Retina (tissue), 1 donor: Measurements from ENCODE around the gene ZNF664.
A peak's percentile ranks its signal among the peaks of the same experiment; 100 is the strongest.

ENCODE experiments used
- DNase-seq: peaks from one replicate; pipeline ENCODE4 v3.0.0-alpha.2; 2016

ZNF664 gene

DNA sequence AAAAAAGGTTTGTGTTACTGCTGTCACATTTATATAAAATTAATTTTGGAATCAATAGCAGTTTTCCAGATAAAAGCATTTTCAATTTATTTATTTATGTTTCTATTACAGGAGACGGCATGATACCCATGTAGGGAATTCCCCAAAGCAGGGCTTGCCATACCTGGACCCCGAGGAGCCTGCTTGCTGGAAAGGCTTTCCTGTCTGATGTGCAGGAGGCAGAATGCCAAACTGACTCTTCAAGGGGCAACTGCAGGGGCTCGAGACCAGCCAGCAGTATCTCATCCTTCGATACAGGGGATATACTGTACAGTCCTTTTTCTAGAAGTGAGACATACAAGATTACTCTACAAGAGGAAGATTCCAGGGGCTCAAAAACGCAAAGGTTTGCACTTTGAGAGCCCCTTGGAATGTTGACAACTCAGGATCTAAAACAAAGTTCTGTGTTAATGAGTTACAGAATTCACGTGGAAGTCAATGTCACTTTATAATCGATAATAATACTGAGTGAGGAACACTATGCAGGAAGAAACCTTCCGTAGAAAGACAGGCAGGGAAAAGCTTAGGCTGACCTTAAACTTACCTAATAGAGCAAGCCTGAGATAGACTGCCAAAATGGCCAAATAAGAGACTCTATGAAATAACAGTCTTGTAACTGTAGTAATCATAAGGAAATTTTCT lies 38.6 kb downstream of the ZNF664 start:
- DNase-seq: no peak

DNA sequence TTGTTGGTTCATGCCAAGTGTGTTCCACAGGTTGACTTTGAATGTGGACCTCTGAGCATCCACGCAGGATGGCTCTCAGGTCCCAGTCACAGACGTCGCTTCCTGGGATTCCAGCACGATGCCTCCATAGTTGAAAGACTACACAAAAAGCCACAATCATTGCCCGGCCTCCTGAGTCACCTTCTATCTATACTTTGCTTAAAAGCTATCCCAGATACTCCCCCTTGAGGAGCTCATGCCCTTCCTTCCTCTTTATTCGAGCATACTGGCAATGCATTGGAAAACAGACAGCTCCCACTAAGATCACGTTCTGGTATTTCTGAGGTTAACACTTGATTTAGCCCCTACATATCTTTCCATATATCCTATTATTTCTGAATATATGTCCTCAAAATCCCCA lies 40.1 kb downstream of the ZNF664 start:
- DNase-seq: no peak

DNA sequence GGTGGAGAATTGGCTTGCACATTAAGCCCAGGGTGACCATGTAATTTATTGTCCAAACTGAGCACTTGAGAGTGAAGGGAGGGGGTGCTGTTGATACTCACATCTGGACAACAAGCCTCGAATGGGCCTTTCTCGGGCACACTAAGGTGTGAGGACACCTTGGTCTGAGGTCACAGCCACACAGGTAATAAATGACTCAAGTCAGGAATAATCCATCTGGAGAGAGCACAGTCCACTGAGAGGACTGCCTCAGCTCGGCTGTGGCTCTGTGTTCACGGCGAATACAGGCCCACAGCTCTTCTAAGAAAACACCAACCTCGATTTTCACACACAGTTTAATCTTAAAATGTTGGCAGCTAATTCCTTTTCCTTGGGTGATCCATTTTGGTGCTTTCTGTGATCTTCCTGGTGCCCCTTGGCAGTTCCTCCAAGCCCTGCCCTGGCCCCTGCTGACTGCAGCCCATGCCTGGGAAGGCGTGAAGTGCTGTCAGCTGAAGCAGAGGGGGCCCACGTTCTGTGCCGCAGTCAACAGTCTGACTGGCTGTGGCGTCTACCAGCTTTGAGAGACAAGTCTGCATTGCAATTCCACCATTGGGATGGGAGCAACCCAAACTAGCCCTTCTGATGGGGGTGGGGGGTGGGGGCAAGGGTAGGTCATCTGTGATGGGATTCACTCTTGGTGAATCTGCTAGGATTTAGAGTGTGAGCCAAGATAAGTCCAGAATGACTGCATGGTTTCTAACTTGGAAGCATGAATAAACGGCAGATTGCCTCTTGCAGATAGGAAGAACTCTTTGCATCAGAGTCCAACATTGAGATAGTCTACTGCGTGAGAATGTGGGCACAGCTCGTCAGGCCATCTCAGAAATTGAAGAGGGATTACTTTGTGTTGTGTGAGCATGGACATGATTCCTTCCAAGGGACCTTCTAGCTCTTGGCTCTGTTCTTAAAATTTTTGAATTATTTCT lies 42.8 kb downstream of the ZNF664 start:
- no peak for DNase-seq

DNA sequence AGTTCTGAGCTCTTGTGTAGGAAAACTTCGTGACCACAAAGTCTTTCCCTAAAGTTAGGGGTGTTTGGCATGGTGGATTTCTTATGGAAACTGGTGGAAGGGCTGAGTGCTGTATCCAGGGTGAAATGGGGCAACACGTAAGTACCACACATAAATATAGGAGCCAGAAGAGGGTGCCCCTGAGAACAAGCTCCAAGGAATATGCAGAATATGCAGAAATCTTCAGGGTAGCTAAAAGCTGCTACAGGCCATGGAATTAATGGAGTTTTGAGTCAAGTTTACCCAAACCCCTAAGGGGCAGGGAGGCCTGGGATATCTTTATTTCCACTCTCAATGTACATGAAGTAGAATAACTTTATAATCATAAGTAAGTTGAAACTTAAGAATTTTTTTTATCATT lies 44.0 kb downstream of the ZNF664 start:
- no peak for DNase-seq

DNA sequence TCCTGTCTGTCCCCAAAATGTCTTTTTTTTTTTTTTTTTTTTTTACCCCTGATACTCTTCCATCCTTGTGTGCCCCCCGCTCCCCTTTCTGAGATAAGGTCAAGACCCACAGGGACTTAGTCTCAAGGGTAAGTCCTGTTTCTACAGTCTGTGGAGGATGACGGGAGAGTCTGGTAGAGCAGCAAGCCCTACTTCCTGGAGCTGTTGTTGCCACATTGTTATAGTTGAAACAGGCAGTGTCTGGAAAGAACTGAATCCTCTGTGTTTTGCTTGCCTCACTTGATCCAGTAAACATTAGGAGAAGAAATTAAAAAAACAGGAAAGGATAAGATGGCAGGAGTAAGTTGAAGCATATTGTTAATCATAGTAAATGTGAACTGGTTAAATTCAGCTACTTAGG lies 45.5 kb downstream of the ZNF664 start:
- no peak for DNase-seq

DNA sequence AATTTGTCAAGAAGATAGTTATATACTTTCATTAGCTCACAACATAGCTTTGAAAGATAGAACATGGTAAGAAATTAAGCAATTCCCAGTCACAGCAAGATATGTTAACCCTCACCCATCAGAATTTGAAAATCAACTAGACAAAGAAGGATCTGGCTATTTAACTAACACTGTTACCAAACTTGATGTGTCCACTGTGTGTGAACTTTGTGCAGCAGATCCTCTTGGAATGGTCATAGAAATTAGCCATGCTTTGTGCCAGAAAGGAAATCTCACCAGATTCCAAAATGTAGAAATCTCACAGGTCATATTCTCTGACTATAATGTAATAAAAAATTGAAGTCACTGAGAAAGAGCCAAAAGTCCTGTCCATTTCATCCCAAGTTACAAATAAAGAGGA lies 46.1 kb downstream of the ZNF664 start:
- DNase-seq: no peak

DNA sequence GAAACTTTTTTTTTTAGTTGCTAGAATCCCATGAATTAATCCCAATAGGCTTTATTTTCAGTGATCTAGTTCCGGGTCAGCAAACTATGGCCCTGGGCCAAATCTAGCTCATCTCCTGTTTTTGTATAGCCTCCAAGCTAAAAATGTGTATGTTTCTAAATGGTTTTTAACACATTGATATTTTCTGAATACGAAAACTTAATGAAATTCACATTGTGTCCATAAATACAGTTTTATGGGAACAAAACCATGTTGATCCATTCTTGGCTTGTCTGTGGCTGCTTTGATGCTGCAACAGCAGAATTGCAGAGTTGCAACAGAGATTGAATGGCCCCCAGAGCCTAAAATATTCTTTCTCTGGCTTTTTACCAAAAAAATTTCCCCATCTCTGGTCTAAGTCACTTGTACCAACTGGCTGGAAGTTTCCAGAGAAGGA lies 47.5 kb downstream of the ZNF664 start:
- no peak for DNase-seq

DNA sequence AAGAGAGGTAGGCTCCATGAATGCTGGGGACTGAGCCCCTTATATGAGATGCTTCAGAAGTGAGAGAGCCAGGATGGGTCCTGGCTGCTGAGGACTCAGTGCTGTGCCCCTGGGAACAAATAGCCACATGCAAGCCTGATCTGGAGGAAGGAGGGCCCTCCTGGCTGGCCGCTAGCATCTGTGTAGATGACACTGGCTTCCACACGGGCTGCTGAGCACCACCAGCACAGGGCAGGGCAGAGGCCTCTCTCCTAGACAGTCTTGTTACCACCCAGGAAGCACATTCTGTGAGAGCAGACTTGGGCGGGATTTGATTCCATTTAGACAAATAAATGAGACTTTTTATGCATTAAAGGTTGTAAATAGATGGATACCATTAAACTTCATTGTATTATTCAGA lies 48.0 kb downstream of the ZNF664 start:
- no peak for DNase-seq

DNA sequence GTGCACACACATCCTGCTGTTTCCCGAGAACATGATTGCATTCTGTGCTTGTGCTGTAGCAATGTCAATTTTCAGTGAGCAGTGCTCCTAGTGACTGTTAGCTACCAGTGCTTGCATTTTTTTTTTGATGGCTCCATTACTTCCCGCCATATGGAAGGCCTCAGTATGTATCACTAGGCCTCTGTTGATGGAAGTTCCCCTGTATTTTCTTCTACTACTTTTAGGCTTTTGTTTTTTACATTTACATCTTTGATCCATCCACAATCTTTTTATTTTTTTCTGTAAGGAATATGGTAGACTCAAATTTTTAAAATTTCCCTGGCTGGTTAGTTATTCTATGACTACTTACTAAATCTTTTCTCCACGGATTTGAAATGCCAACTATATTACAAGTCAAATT lies 49.1 kb downstream of the ZNF664 start:
- DNase-seq: no peak

DNA sequence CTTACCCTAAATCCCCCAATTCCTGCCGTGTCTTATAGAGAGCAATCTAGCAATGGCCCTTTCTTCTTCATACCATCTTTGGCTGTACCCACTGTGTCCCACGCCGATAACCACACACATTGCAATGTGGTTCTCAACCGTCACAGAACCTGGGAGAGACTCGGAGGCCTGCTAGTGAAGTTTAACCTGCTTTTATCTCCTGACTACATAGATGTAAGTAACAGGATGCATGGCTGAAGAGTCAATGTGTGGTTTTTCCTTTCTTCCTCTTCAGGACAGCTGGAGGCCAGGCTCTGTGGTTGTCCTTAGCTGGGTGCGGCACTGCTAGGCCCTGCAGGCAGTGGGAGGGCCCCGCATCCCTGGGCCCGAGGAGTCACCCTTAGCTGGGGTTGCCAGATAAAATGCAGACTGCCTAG lies 51.3 kb downstream of the ZNF664 start:
- DNase-seq: no peak

DNA sequence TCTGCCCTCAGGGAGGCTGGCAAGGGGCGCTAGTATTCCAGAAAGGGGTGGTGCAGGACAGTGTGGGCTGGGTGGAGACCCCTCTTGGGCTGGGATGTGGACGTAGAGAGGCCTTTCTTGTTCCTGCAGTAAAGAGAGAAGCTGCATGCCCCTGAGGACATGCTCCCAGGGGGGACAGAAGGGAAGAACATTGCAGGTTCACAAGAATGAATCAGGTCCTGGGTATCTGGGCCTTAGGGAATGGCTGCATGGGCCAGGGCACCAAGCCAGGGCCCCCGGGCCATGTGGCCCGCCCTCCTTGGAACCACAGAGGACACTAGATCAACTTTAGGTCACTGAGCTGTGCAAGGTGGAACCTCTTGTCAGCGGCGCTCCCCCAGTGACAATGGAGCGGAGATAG lies 51.8 kb downstream of the ZNF664 start:
- no peak for DNase-seq

DNA sequence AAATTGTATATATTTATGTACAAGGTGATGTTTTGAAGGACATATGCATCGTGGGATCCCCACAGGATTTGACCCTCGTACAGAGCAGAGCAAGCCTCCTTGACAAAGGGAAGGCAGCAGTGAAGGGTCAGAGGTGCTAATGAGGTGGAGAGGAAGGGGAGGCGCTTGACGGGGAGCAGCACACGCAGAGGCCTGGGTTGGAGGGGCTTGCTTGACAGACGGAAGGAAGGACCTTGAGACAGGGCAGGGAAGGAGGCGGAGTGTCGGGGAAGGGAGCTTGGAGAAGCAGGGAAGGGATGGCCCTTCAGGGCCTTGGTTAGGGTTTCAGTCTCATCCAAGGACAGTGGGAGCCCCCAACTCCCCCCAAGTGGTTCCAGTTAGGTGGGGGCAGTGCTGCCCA lies 52.6 kb downstream of the ZNF664 start:
- DNase-seq: peak; percentile 25

DNA sequence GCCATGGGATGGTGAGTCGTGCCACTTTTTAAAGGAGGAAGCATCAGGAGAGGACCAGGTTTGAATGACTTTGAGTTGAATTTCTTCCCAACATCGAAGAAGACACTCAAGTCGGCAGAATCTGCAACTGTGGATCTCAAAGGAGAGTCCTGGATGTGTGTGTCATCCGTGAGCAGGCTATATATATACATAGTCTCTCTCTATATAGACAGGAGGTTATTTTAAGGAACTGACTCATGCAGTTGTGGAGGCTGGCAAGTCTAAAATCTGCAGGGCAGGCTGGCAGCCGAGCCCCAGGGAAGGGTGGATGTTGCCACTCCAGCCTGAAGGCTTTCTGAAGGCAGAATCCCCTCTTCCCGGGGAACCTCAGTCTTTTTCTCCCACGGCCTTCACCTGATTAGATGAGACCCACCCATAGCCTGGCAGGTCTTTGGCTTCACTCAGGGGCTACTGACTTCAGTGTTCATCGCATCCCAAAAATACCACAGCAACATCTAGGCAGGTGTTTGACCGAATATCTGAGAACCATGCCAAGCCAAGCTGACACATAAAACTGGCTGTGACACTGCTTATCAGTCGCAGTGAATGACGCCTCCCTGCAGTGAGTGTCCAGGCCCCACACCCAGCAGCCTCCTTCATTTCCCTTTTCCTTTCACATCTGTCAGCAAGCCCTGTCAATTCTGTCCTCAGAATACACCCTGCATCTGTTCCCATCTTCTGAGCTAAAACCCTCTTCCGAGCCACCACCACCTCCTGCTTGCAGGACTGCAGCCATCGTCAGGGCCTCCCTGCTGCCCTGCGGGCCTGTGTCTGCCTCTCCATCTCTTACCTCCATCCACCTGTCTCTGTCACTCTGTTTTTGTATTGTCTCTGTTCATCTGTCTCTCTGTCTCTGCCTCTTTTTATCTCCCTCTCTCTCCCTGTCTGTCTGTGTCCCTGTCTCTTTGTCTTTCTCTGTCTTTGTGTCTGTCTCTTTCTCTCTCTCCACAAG lies 54.0 kb downstream of the ZNF664 start:
- DNase-seq: no peak

DNA sequence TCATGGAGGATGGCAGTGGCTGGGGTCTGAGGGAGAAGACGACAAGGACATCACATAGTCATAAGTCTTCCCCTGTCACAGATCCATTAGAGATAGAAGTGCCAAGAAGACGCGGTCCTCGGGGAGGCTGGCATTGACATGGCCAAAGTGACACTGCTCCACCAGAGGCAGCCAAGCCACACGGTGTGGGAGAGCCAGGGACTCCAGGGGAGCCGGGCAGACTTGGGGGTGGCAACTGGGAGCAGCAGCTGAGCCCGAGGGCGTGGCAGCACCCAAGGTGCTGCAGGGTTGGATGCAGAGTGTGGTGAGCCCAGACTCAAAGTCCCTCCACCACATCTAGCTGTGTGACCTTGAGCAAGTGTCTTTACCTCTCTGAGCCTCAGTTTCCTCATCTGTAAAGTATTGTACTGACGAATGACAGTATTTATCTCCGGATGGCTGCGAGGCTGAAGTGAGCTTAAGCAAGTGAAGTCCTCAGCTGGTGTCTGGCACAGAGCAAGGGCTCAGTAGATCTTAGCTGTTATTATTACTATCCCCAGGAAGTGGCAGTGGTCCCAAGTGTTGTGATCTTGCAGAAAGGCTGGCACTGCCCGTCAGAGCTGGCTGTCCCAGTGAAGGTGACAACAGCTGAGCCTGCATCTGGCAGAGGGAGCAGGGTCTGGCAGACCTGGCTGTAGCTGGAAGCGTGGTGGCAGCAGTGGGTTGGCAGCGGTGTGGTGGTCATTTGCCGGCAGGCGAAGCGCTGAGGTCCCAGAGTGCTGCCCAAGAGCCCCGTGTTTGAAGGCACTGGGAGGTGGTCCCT lies 54.9 kb downstream of the ZNF664 start:
- no peak for DNase-seq

DNA sequence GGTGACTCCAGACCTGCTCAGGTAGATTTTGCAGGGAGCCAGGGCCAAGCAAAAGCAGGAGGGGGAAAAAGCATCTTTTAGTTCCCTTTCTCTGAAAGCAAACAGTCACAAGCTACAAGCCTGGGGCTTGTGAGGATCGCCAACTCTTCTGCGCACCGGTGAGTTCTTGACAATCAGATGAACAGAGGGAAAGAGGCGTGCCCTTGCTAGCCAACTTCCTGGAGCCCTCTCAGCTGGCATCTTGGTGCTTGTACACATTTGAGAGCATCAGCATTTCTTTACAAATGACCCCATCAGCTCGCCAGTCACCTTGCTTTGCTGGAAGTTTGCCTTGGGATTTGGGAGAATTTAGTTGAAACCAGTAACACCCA lies 55.5 kb downstream of the ZNF664 start:
- no peak for DNase-seq

DNA sequence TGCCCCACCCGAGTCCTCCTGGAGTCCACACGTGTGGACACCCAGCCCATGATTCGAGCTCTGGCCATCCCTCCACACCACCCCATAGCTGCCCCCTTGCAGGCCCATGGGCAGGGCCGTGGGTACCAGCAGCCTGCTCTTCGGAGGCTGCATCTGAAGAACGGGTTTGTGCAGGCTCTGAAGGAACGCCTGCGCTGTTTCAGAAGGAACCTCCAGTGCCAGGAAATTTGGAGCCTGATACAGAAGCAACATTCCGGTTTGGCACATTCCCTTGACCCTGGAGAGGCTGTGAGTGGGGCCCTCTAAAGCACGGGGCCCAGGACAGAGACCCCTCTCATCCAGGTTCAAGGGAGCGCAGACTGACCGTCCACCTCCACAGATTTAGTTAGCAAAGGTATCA lies 57.0 kb downstream of the ZNF664 start:
- DNase-seq: no peak

DNA sequence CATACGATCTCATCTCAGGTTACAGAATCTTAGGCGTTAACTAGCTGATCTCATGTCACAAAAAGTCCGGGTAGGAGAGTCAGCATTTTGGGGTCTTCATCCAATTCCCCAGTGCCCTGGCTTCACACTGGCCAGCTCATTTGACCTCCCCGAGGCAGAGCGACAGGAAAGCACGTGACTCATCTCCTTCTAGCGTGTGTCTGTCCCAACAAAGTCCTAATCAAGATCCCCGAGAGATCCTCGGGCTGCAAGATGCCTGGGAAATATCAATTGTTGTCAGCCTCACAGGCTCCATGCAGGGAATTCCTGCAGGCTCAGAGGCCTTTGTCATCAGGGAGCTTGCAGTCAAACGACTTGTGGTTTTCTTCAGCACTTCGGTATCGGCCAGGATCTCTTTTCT lies 57.5 kb downstream of the ZNF664 start:
- no peak for DNase-seq

DNA sequence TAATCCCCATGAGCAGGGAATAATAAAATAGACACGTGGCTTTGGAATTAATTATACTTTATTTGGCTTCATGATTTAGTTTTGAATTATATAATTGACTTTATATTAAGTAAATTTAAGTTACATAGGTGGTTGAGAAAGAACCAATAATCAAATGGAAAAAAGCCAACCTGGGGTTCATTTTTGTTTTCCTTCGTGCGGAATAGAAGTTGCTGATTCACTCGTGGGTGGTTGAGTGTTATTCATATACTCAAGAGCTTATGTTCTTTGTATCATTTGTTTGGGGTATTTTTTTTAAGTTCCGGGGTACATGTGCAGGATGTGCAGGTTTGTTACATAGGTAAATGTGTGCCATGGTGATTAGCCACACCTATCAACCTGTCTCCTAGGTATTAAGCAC lies 58.0 kb downstream of the ZNF664 start:
- no peak for DNase-seq

DNA sequence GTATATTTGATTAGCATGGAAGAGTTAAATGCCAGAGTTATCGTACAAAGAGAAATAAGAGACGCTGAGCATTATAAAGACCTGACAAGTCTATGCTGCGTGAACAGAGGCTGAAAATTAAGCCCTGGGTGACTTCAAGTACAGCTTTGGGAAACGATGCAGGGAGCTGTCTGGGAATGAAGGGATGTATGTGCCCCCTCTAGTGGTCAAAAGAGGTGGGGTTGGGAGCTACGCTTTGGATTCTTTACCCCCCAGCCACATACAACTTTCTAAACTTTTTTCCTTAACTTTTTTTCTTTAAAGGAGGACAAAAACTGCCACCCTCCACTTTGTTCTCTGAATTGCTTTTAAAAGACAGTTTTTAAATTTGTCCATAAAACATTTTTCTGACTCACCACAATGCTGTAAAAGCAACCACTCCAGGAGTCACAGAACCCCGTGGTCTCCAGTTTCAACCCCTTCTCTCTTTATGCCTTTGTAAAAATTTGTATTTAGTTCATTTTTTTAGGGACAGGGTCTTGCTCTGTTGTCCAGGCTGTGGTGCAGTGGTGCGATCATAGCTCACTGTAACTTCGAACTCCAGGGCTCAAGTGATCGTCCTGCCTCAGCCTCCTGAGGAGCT lies 59.4 kb downstream of the ZNF664 start:
- peak; percentile 74 for DNase-seq

DNA sequence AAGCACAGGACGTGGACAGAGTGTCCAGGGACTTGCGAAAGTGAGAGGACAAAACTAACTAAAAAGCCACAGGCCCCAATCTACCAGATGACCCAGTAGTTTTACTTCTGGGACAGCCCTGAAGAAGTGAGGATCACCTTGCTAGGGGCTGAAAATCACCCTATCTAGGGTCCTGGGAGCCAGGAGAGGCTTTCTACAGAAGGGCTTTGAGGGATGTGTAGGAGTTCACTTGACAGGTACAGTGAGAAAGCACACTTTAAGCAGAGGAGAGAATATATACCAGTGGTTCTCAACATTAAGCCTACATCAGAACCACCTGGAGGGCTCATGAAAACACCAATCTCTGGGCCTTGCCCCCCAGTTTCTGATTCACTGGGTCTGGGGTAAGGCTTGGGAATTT lies 60.8 kb downstream of the ZNF664 start:
- DNase-seq: no peak

DNA sequence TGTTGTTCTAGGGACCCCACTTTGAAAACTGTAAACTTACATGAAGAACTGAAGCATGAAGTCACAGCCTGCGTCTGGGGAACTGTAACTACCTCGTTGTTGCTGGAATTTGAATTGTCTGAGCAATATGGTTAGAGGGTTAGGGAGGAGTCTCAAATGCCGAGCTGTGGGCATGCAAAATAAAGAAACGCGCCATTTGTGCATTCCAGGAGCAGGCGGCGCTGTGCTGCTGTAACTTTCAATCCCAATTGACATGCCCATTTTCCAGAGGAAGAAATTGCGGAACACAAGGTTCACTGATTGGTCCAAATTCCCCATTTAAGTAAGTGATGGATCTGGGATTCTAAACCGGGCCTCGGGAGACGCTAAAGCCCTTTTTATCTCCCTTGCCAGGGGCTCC lies 61.3 kb downstream of the ZNF664 start:
- no peak for DNase-seq

DNA sequence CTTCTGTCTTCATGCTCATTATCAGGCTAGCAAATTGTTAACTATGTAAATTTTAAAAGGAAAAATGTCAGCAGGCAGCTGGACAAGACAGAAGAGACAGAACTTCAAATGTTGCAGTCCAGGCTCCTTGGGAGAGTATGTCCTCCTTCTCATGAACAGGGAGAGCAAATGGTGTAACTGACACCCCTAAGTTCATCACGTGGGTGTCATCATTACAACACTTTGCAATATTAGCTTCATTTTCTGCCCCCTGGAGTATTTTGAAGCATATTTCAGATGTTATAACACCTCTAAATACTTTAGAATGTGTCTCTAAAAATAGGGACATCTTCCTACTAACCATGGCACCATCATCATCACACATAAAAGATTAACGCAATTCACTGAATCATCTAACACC lies 62.1 kb downstream of the ZNF664 start:
- DNase-seq: no peak
